ENCODE results near the gene NUF2.
"Not testable (repeated sequence)": the region's sequence is repeated elsewhere in the genome, so short reads cannot be mapped to it uniquely, and the experiment has no call there.

Gene NUF2

GRCh38 chr1:163321311-163322305 is at the start of gene NUF2:
NUF2 (plus strand) TSS chr1:163321954; CDS start chr1:163326052, 4,098 bp downstream.
- DNase-seq, result peak; percentile 96

GRCh38 chr1:163273766-163274441 is 47.9 kb upstream of the NUF2 start:
- no peak for DNase-seq

GRCh38 chr1:163275222-163275621 is 46.5 kb upstream of the NUF2 start:
- no peak for DNase-seq

GRCh38 chr1:163278602-163279001 is 43.2 kb upstream of the NUF2 start:
- DNase-seq, result no peak

GRCh38 chr1:163284867-163285266 is 36.9 kb upstream of the NUF2 start:
- not testable (repeated sequence) for DNase-seq

GRCh38 chr1:163290025-163290640 is 31.6 kb upstream of the NUF2 start:
- no peak for DNase-seq

- DNase-seq, result no peak
Measured at GRCh38 chr1:163291461-163291860, 30.3 kb upstream of the NUF2 start.

- DNase-seq, result not testable (repeated sequence)
Measured at GRCh38 chr1:163292153-163292552, 29.6 kb upstream of the NUF2 start.

- DNase-seq, result not testable (repeated sequence)
Measured at GRCh38 chr1:163293497-163293896, 28.3 kb upstream of the NUF2 start.

- DNase-seq, result no peak
Measured at GRCh38 chr1:163295949-163296348, 25.8 kb upstream of the NUF2 start.

GRCh38 chr1:163296504-163297263 is 25.1 kb upstream of the NUF2 start:
- DNase-seq, result no peak

GRCh38 chr1:163298365-163298764 is 23.4 kb upstream of the NUF2 start:
- DNase-seq, result no peak

GRCh38 chr1:163300568-163300967 is 21.2 kb upstream of the NUF2 start:
- DNase-seq, result no peak

- DNase-seq, result no peak
Measured at GRCh38 chr1:163303561-163303960, 18.2 kb upstream of the NUF2 start.

- no peak for DNase-seq
Measured at GRCh38 chr1:163305441-163305840, 16.3 kb upstream of the NUF2 start.

GRCh38 chr1:163307479-163308171 is 14.1 kb upstream of the NUF2 start:
- no peak for DNase-seq

GRCh38 chr1:163308811-163309210 is 12.9 kb upstream of the NUF2 start:
- no peak for DNase-seq

GRCh38 chr1:163315773-163316374 is 5.9 kb upstream of the NUF2 start:
- DNase-seq, result no peak

GRCh38 chr1:163320891-163321290 is 863 bp upstream of the NUF2 start:
- no peak for DNase-seq

GRCh38 chr1:163323339-163323738 is 1.6 kb downstream of the NUF2 start:
- DNase-seq, result not testable (repeated sequence)

- DNase-seq, result no peak
Measured at GRCh38 chr1:163331116-163331515, 9.4 kb downstream of the NUF2 start.

GRCh38 chr1:163335216-163335615 is 13.5 kb downstream of the NUF2 start:
- DNase-seq, result no peak

Measured in CD4-positive, alpha-beta T cell treated with Interferon gamma for 1 hour (primary cell).